SK-N-SH treated with all-trans-retinoic acid at 6 μM for 48 hours (cell line): ENCODE results near the gene F8.
"Not testable (repeated sequence)": the region's sequence is repeated elsewhere in the genome, so short reads cannot be mapped to it uniquely, and the experiment has no call there.

Experiments
- ATAC-seq: fragments of 200-7000 bp; cut with Tn5 transposase; 3 replicates; pipeline ENCODE4 v1.9.1; 2020; ENCODE audit warnings: mild to moderate bottlenecking, moderate library complexity
- BACH2 ChIP-seq: fragments of 250-450 bp; sonication (Bioruptor Pico); IDR thresholded peaks from 2 replicates; pipeline ENCODE4 v1.9.0; 2021; ENCODE audit warnings: mild to moderate bottlenecking, borderline replicate concordance
- ESRRG ChIP-seq: fragments of 250-450 bp; sonication (Bioruptor Pico); IDR thresholded peaks from 2 replicates; pipeline ENCODE4 v1.6.1; 2021; ENCODE audit warnings: mild to moderate bottlenecking
- GLIS3 ChIP-seq: fragments of 250-450 bp; sonication (Bioruptor Pico); IDR thresholded peaks from 2 replicates; pipeline ENCODE4 v1.5.0; 2020; ENCODE audit warnings: mild to moderate bottlenecking, moderate library complexity
- ISL1 ChIP-seq: fragments of 250-450 bp; sonication (Bioruptor Pico); IDR thresholded peaks from 2 replicates; pipeline ENCODE4 v2.1.2; 2022; ENCODE audit warnings: mild to moderate bottlenecking, moderate library complexity
- OSR1 ChIP-seq: fragments of 250-450 bp; sonication (Bioruptor Pico); IDR thresholded peaks from 2 replicates; pipeline ENCODE4 v1.8.0; 2022; ENCODE audit warnings: moderate library complexity, mild to moderate bottlenecking, inconsistent platforms
- PATZ1 ChIP-seq: fragments of 250-450 bp; sonication (Bioruptor Pico); IDR thresholded peaks from 2 replicates; pipeline ENCODE4 v1.8.0; 2020; ENCODE audit warnings: mild to moderate bottlenecking, moderate library complexity, borderline replicate concordance
- PPARA ChIP-seq: fragments of 250-450 bp; sonication (Bioruptor Pico); IDR thresholded peaks from 2 replicates; pipeline ENCODE4 v1.5.0; 2020; ENCODE audit warnings: mild to moderate bottlenecking, borderline replicate concordance
- TCF4 ChIP-seq: fragments of 250-450 bp; sonication (Bioruptor Pico); IDR thresholded peaks from 2 replicates; pipeline ENCODE4 v1.8.0; 2021; ENCODE audit warnings: mild to moderate bottlenecking, moderate library complexity, borderline replicate concordance
- TOX ChIP-seq: fragments of 250-450 bp; sonication (Bioruptor Pico); IDR thresholded peaks from 2 replicates; pipeline ENCODE4 v1.8.0; 2021; ENCODE audit warnings: mild to moderate bottlenecking, moderate library complexity, borderline replicate concordance
- ZC3H10 ChIP-seq: fragments of 250-450 bp; sonication (Bioruptor Pico); IDR thresholded peaks from 2 replicates; pipeline ENCODE4 v1.5.1; 2021; ENCODE audit warnings: mild to moderate bottlenecking, moderate library complexity
- ZFP3 ChIP-seq: fragments of 250-450 bp; sonication (Bioruptor Pico); IDR thresholded peaks from 2 replicates; pipeline ENCODE4 v1.5.0; 2020; ENCODE audit warnings: mild to moderate bottlenecking, moderate library complexity
- ZFP30 ChIP-seq: fragments of 450-650 bp; formaldehyde crosslinking; IDR thresholded peaks from 2 replicates; pipeline ENCODE4 v1.5.0; 2022; ENCODE audit warnings: mild to moderate bottlenecking, moderate library complexity
- ZNF565 ChIP-seq: fragments of 450-650 bp; formaldehyde crosslinking; conservative IDR thresholded peaks from 2 replicates; pipeline ENCODE4 v1.5.0; 2020; ENCODE audit warnings: low read depth, mild to moderate bottlenecking, moderate library complexity
- ZNF70 ChIP-seq: fragments of 450-650 bp; formaldehyde crosslinking; IDR thresholded peaks from 2 replicates; pipeline ENCODE4 v1.5.0; 2020; ENCODE audit warnings: mild to moderate bottlenecking, moderate library complexity
- ZNF8 ChIP-seq: fragments of 450-650 bp; formaldehyde crosslinking; IDR thresholded peaks from 2 replicates; pipeline ENCODE4 v1.5.0; 2020; ENCODE audit warnings: mild to moderate bottlenecking, moderate library complexity
- TF ChIP-seq, protein P1 (sequence below): fragments of 250-450 bp; sonication (Bioruptor Pico); IDR thresholded peaks from 2 replicates; pipeline ENCODE4 v1.5.1; 2020; ENCODE audit warnings: low read depth, mild to moderate bottlenecking, moderate library complexity
- TF ChIP-seq, protein P2 (sequence below): fragments of 250-450 bp; sonication (Bioruptor Pico); IDR thresholded peaks from 2 replicates; pipeline ENCODE4 v1.8.0; 2021; ENCODE audit warnings: low read depth, mild to moderate bottlenecking, moderate library complexity, borderline replicate concordance
- TF ChIP-seq, protein P3 (sequence below): fragments of 250-450 bp; sonication (Bioruptor Pico); IDR thresholded peaks from 2 replicates; pipeline ENCODE4 v1.5.0; 2020; ENCODE audit warnings: mild to moderate bottlenecking, moderate library complexity

Gene F8

DNA sequence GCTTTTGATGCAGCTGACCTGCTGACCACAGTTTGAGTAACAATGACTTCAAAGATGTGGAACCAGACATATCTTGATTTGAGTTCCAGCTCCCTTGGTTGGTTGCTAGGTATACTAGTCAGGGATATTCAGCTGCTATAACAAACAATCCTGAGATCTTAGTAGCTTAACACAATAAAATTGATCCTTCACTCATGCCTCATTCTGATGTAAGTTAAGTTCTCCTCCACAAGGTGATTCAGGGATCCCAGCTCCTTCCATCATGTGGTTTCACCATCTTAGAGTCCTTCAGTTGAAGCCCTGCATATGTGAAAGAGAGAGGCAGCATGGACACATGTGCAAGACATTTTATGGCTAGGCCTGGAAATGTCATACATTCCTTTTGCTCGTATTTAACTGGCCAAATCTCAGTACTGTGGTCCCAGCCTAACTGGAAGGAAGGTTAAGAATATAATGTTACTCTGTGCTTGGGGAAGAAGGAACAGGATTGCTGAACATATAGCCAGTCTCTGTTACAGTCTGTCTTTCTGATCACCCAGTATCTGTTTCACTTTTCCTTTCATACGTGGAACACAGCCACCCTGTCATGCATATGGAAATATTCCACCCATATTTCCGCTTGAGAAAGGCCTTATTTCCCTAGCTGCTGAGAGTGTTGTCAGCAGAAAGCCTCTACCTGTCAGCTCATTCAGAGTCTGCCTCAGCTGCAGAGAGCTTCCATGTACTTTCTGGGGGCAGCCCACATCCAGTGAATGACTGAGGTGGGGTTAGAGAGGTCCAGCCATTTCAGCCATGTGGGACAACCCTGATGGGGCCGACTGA lies 195.1 kb downstream of the F8 start (continued):
- TF ChIP-seq, protein P1, sequence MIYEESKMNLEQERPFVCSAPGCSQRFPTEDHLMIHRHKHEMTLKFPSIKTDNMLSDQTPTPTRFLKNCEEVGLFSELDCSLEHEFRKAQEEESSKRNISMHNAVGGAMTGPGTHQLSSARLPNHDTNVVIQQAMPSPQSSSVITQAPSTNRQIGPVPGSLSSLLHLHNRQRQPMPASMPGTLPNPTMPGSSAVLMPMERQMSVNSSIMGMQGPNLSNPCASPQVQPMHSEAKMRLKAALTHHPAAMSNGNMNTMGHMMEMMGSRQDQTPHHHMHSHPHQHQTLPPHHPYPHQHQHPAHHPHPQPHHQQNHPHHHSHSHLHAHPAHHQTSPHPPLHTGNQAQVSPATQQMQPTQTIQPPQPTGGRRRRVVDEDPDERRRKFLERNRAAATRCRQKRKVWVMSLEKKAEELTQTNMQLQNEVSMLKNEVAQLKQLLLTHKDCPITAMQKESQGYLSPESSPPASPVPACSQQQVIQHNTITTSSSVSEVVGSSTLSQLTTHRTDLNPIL (CRISPR knock-in tag), result no peak
- TF ChIP-seq ZNF70 (no peak), OSR1 (no peak), ZFP30 (no peak)
- TF ChIP-seq, protein P2, sequence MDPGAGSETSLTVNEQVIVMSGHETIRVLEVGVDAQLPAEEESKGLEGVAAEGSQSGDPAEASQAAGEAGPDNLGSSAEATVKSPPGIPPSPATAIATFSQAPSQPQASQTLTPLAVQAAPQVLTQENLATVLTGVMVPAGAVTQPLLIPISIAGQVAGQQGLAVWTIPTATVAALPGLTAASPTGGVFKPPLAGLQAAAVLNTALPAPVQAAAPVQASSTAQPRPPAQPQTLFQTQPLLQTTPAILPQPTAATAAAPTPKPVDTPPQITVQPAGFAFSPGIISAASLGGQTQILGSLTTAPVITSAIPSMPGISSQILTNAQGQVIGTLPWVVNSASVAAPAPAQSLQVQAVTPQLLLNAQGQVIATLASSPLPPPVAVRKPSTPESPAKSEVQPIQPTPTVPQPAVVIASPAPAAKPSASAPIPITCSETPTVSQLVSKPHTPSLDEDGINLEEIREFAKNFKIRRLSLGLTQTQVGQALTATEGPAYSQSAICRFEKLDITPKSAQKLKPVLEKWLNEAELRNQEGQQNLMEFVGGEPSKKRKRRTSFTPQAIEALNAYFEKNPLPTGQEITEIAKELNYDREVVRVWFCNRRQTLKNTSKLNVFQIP (CRISPR knock-in tag), result no peak

DNA sequence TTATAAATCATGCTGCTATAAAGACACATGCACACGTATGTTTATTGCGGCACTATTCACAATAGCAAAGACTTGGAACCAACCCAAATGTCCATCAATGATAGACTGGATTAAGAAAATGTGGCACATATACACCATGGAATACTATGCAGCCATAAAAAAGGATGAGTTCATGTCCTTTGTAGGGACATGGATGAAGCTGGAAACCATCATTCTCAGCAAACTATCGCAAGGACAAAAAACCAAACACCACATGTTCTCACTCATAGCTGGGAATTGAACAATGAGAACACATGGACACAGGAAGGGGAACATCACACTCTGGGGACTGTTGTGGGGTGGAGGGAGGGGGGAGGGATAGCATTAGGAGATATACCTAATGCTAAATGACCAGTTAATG lies 196.9 kb downstream of the F8 start:
- not testable (repeated sequence) for ATAC-seq

GRCh38 chrX:154824638-154825037 lies 197.9 kb downstream of the F8 start:
- no peak for ATAC-seq
- TF ChIP-seq, protein P1 (CRISPR knock-in tag), result no peak
- no peak for TF ChIP-seq ZNF8 (CRISPR knock-in tag)
- TF ChIP-seq, protein P2 (CRISPR knock-in tag), result no peak
- TF ChIP-seq ESRRG (CRISPR knock-in tag), result no peak
- TF ChIP-seq ISL1 (CRISPR knock-in tag), result no peak
- TF ChIP-seq, protein P3, sequence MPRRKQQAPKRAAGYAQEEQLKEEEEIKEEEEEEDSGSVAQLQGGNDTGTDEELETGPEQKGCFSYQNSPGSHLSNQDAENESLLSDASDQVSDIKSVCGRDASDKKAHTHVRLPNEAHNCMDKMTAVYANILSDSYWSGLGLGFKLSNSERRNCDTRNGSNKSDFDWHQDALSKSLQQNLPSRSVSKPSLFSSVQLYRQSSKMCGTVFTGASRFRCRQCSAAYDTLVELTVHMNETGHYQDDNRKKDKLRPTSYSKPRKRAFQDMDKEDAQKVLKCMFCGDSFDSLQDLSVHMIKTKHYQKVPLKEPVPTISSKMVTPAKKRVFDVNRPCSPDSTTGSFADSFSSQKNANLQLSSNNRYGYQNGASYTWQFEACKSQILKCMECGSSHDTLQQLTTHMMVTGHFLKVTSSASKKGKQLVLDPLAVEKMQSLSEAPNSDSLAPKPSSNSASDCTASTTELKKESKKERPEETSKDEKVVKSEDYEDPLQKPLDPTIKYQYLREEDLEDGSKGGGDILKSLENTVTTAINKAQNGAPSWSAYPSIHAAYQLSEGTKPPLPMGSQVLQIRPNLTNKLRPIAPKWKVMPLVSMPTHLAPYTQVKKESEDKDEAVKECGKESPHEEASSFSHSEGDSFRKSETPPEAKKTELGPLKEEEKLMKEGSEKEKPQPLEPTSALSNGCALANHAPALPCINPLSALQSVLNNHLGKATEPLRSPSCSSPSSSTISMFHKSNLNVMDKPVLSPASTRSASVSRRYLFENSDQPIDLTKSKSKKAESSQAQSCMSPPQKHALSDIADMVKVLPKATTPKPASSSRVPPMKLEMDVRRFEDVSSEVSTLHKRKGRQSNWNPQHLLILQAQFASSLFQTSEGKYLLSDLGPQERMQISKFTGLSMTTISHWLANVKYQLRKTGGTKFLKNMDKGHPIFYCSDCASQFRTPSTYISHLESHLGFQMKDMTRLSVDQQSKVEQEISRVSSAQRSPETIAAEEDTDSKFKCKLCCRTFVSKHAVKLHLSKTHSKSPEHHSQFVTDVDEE (CRISPR knock-in tag), result no peak
- no peak for TF ChIP-seq ZC3H10 (CRISPR knock-in tag)
- no peak for TF ChIP-seq PATZ1 (CRISPR knock-in tag)
- TF ChIP-seq TOX (CRISPR knock-in tag), result no peak
- TF ChIP-seq ZNF70, result no peak
- TF ChIP-seq TCF4 (CRISPR knock-in tag), result no peak
- no peak for TF ChIP-seq ZNF565 (CRISPR knock-in tag)
- TF ChIP-seq GLIS3 (CRISPR knock-in tag), result no peak

- no peak for ATAC-seq
- TF ChIP-seq PATZ1 (CRISPR knock-in tag) (no peak), PPARA (CRISPR knock-in tag) (no peak), BACH2 (CRISPR knock-in tag) (no peak), ZFP3 (CRISPR knock-in tag) (no peak)
- TF ChIP-seq, protein P3 (CRISPR knock-in tag), result no peak
Observed at GRCh38 chrX:154822029-154822428, 200.5 kb downstream of the F8 start.
